ENCODE data around the gene RPRD2.

The RPRD2 gene

GRCh38 chr1:150366416-150367296, 2.7 kb downstream of the RPRD2 start:
- Histone ChIP-seq H3K27me3 (replicated peaks; ENCODE audit: control insufficient read depth, insufficient read depth, low read length) (no peaks in the 10 kb centered on the region), H3K36me3 (ENCODE audit: control insufficient read depth, insufficient read depth, low read length) (no peaks in the 10 kb centered on the region), H3K4me3 (replicated peaks; ENCODE audit: low read depth, low read length) (peak overlapping the region; percentile 65)
- DNase-seq (ENCODE audit: extremely low read depth, insufficient read length): peak; percentile 8
- TF ChIP-seq, protein P1, sequence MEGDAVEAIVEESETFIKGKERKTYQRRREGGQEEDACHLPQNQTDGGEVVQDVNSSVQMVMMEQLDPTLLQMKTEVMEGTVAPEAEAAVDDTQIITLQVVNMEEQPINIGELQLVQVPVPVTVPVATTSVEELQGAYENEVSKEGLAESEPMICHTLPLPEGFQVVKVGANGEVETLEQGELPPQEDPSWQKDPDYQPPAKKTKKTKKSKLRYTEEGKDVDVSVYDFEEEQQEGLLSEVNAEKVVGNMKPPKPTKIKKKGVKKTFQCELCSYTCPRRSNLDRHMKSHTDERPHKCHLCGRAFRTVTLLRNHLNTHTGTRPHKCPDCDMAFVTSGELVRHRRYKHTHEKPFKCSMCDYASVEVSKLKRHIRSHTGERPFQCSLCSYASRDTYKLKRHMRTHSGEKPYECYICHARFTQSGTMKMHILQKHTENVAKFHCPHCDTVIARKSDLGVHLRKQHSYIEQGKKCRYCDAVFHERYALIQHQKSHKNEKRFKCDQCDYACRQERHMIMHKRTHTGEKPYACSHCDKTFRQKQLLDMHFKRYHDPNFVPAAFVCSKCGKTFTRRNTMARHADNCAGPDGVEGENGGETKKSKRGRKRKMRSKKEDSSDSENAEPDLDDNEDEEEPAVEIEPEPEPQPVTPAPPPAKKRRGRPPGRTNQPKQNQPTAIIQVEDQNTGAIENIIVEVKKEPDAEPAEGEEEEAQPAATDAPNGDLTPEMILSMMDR (IDR thresholded peaks at IDR 0.05; ENCODE audit: insufficient read depth, low read length, poor library complexity, severe bottlenecking): no peak

DNA sequence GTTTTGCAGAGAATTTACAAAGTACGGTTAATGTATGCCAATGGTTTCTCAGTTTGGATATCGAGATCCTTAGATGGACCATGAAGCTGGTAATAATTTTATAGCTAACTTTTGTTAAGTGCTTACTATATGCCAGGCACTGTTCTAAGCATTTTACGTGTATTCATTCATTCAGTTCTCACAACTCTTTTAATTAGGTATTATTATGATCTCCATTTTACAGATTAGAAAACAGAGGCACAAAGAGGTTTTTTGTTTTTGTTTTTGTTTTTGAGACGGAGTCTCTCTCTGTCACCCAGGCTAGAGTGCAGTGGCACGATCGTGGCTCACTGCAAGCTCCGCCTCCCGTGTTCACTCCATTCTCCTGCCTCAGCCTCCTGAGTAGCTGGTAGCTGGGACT, 7.2 kb downstream of the RPRD2 start:
- DNase-seq (ENCODE audit: extremely low read depth, insufficient read length): no peak

DNA sequence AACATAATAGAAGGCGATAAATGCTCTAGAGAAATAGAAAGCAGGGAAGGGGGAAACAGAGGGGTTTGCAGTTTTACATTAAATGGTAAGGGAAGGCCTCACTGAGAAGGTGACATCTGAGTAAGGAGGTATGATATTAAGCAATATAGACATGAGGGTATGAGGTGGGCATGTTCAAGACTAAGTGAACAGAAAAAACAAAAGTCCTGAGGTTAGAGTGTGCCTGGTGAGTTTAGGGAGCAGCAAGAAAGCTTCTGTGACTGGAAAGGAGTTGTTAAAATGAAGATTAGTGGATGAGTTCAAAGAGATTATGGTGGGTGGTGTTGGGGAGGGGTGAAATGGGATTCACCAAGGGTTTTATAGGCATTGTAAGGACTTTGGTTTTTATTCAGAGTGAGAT, 8.6 kb downstream of the RPRD2 start:
- no peaks in the 10 kb centered on the region for H3K36me3 ChIP-seq (ENCODE audit: control insufficient read depth, insufficient read depth, low read length)
- H3K4me3 ChIP-seq (replicated peaks; ENCODE audit: low read depth, low read length): no peak overlapping the region
- no peaks in the 10 kb centered on the region for H3K27me3 ChIP-seq (replicated peaks; ENCODE audit: control insufficient read depth, insufficient read depth, low read length)
- TF ChIP-seq, protein P1 (IDR thresholded peaks at IDR 0.05; ENCODE audit: insufficient read depth, low read length, poor library complexity, severe bottlenecking): no peak
- DNase-seq (ENCODE audit: extremely low read depth, insufficient read length): no peak

More for the DNA sequence above, 7.2 kb downstream of the RPRD2 start:
- Histone ChIP-seq H3K27me3 (replicated peaks; ENCODE audit: control insufficient read depth, insufficient read depth, low read length) (no peaks in the 10 kb centered on the region), H3K4me3 (replicated peaks; ENCODE audit: low read depth, low read length) (no peak overlapping the region), H3K36me3 (ENCODE audit: control insufficient read depth, insufficient read depth, low read length) (no peaks in the 10 kb centered on the region)
- TF ChIP-seq, protein P1 (IDR thresholded peaks at IDR 0.05; ENCODE audit: insufficient read depth, low read length, poor library complexity, severe bottlenecking): no peak

DNA sequence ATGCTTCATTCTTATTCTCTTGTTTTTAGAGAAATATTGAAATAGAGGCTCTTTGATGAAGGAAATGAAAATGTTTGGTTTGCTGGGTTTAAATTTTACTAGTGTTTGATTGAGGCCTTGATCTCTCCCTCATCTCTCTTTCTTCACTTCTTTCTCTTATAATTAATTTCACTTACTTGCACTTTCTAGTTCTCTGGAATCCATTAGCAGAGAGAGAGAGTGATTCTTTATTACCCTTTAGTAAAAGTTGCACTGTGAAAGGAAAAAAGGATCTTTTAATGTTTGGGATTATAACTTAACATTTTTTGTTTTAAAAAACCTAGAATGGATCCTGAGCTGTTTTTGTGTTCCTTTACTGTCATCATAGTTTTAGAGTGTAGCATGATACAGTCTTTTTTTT, 12.2 kb downstream of the RPRD2 start:
- TF ChIP-seq, protein P1 (IDR thresholded peaks at IDR 0.05; ENCODE audit: insufficient read depth, low read length, poor library complexity, severe bottlenecking): no peak
- H3K27me3 ChIP-seq (replicated peaks; ENCODE audit: control insufficient read depth, insufficient read depth, low read length): no peaks in the 10 kb centered on the region
- no peaks in the 10 kb centered on the region for H3K36me3 ChIP-seq (ENCODE audit: control insufficient read depth, insufficient read depth, low read length)
- DNase-seq (ENCODE audit: extremely low read depth, insufficient read length): no peak
- no peak overlapping the region for H3K4me3 ChIP-seq (replicated peaks; ENCODE audit: low read depth, low read length)

- Histone ChIP-seq H3K36me3 (ENCODE audit: control insufficient read depth, insufficient read depth, low read length) (no peaks in the 10 kb centered on the region), H3K4me3 (replicated peaks; ENCODE audit: low read depth, low read length) (no peak overlapping the region), H3K27me3 (replicated peaks; ENCODE audit: control insufficient read depth, insufficient read depth, low read length) (no peaks in the 10 kb centered on the region)
- no peak for DNase-seq (ENCODE audit: extremely low read depth, insufficient read length)
- TF ChIP-seq, protein P1 (IDR thresholded peaks at IDR 0.05; ENCODE audit: insufficient read depth, low read length, poor library complexity, severe bottlenecking): no peak
Measured at GRCh38 chr1:150383631-150384324, 19.8 kb downstream of the RPRD2 start.

Data from GM06990 (cell line).